Activated naive CD4-positive, alpha-beta T cell treated with anti-CD3 and anti-CD28 coated beads for 36 hours (primary cell): ENCODE results near the gene DNAJB6. TPM values are rescaled to one million over a fixed set of nuclear protein-coding genes. Genes with fewer than 3 reads are reported as not detected.

ENCODE experiments used
- CTCF ChIA-PET: fragments of 350-600 bp; sonication (Branson Sonifier 250); formaldehyde crosslinking; loops from one replicate; lab custom pipeline; 2021; ENCODE audit warnings: antibody characterized with exemption; lab: Charles Lee
- DNase-seq: peaks from one replicate; pipeline ENCODE4 v3.0.0-alpha.2; 2020
- H3K27ac Mint-ChIP-seq: one replicate; pipeline ENCODE4 v1.8.0; 2021; ENCODE audit warnings: mild to moderate bottlenecking, mixed read lengths
- H3K27me3 Mint-ChIP-seq: one replicate; pipeline ENCODE4 v1.8.0; 2021; ENCODE audit warnings: low read depth, mixed read lengths
- H3K36me3 Mint-ChIP-seq: one replicate; pipeline ENCODE4 v1.8.0; 2021; ENCODE audit warnings: low read depth, mixed read lengths
- H3K4me1 Mint-ChIP-seq: one replicate; pipeline ENCODE4 v1.8.0; 2021; ENCODE audit warnings: low read depth, mixed read lengths
- H3K4me3 Mint-ChIP-seq: one replicate; pipeline ENCODE4 v1.8.0; 2021; ENCODE audit warnings: mild to moderate bottlenecking, moderate library complexity, mixed read lengths
- H3K9me3 Mint-ChIP-seq: one replicate; pipeline ENCODE4 v1.8.0; 2021; ENCODE audit warnings: mixed read lengths
- intact Hi-C: fragments of 100-400 bp; cut with micrococcal nuclease; formaldehyde crosslinking; loops from one replicate; pipeline ENCODE4 v1.15.1; 2023
- total RNA-seq, 2 experiments: library from RNA; stranded (reverse); gene quantifications; one replicate each; pipeline ENCODE4 v1.2.3, GENCODE V29; 2021

Gene DNAJB6
- total RNA-seq, 2 experiments from 2014 or later: 69.0 to 72.1 TPM

GRCh38 chr7:157402911-157403534 is 66.2 kb downstream of the DNAJB6 start:
- CTCF ChIA-PET: interaction anchor here (0.7 to 0.9 kb wide), 2 partner anchors 16 to 131 kb away, joined by 3 to 4 read pairs; no protein-coding TSS in a partner anchor
- no peak for DNase-seq
- H3K36me3 Mint-ChIP-seq: peaks cover 14% of the 10 kb centered on the region
- intact Hi-C loops: no loop called here
- H3K9me3 Mint-ChIP-seq: no peaks in the 10 kb centered on the region
- no peaks in the 10 kb centered on the region for H3K27me3 Mint-ChIP-seq
- no peak overlapping the region for H3K4me3 Mint-ChIP-seq
- H3K4me1 Mint-ChIP-seq: peaks cover 14% of the 10 kb centered on the region
- no peak overlapping the region for H3K27ac Mint-ChIP-seq

GRCh38 chr7:157403646-157404401 is 67.0 kb downstream of the DNAJB6 start:
- Mint-ChIP-seq H3K36me3 (peaks cover 14% of the 10 kb centered on the region), H3K4me3 (no peak overlapping the region), H3K27me3 (no peaks in the 10 kb centered on the region), H3K4me1 (peaks cover 14% of the 10 kb centered on the region), H3K9me3 (no peaks in the 10 kb centered on the region), H3K27ac (no peak overlapping the region)
- no peak for DNase-seq
- CTCF ChIA-PET: interaction anchor here (0.6 to 0.9 kb wide), 2 partner anchors 17 to 26 kb away, joined by 3 to 4 read pairs; no protein-coding TSS in a partner anchor
- intact Hi-C loops: no loop called here

- peak; percentile 54 for DNase-seq
- Mint-ChIP-seq H3K36me3 (peaks cover 11% of the 10 kb centered on the region), H3K4me1 (peaks cover 14% of the 10 kb centered on the region), H3K27ac (no peak overlapping the region), H3K9me3 (no peaks in the 10 kb centered on the region), H3K27me3 (no peaks in the 10 kb centered on the region), H3K4me3 (no peak overlapping the region)
- intact Hi-C loops: no loop called here
- CTCF ChIA-PET: interaction anchor here (0.9 kb wide), 1 partner anchor 55 kb away, joined by 3 read pairs; no protein-coding TSS in a partner anchor
Measured at GRCh38 chr7:157404845-157405481, 68.2 kb downstream of the DNAJB6 start.

GRCh38 chr7:157405501-157405900 is 68.7 kb downstream of the DNAJB6 start:
- H3K36me3 Mint-ChIP-seq: peaks cover 11% of the 10 kb centered on the region
- intact Hi-C loops: no loop called here
- H3K4me1 Mint-ChIP-seq: peaks cover 14% of the 10 kb centered on the region
- CTCF ChIA-PET: interaction anchor here (0.9 kb wide), 1 partner anchor 56 kb away, joined by 3 read pairs; no protein-coding TSS in a partner anchor
- H3K27ac Mint-ChIP-seq: no peak overlapping the region
- no peaks in the 10 kb centered on the region for H3K27me3 Mint-ChIP-seq
- H3K9me3 Mint-ChIP-seq: no peaks in the 10 kb centered on the region
- no peak overlapping the region for H3K4me3 Mint-ChIP-seq
- no peak for DNase-seq

- Mint-ChIP-seq H3K9me3 (no peaks in the 10 kb centered on the region), H3K27ac (no peak overlapping the region), H3K36me3 (peaks cover 10% of the 10 kb centered on the region), H3K4me1 (peaks cover 14% of the 10 kb centered on the region), H3K27me3 (no peaks in the 10 kb centered on the region), H3K4me3 (no peak overlapping the region)
- CTCF ChIA-PET: interaction anchor here (1.7 kb wide), 1 partner anchor 19 kb away, joined by 6 read pairs; no protein-coding TSS in a partner anchor
- no peak for DNase-seq
- intact Hi-C loops: no loop called here
Measured at GRCh38 chr7:157405914-157406810, 69.4 kb downstream of the DNAJB6 start.

- Mint-ChIP-seq H3K4me3 (no peak overlapping the region), H3K9me3 (no peaks in the 10 kb centered on the region), H3K27ac (no peak overlapping the region), H3K27me3 (no peaks in the 10 kb centered on the region), H3K36me3 (peaks cover 8% of the 10 kb centered on the region), H3K4me1 (peaks cover 14% of the 10 kb centered on the region)
- intact Hi-C loops: no loop called here
- CTCF ChIA-PET: interaction anchor here (1.7 kb wide), 1 partner anchor 20 kb away, joined by 6 read pairs; no protein-coding TSS in a partner anchor
- DNase-seq: no peak
Measured at GRCh38 chr7:157406971-157407370, 70.2 kb downstream of the DNAJB6 start.

- H3K4me1 Mint-ChIP-seq: peaks cover 14% of the 10 kb centered on the region
- CTCF ChIA-PET: interaction anchor here (1.7 kb wide), 1 partner anchor 21 kb away, joined by 6 read pairs; no protein-coding TSS in a partner anchor
- DNase-seq: no peak
- no peaks in the 10 kb centered on the region for H3K27me3 Mint-ChIP-seq
- no peak overlapping the region for H3K4me3 Mint-ChIP-seq
- H3K9me3 Mint-ChIP-seq: no peaks in the 10 kb centered on the region
- no peak overlapping the region for H3K27ac Mint-ChIP-seq
- peaks cover 8% of the 10 kb centered on the region for H3K36me3 Mint-ChIP-seq
- intact Hi-C loops: no loop called here
Measured at GRCh38 chr7:157407512-157408257, 70.9 kb downstream of the DNAJB6 start.

GRCh38 chr7:157408258-157409101 is 71.7 kb downstream of the DNAJB6 start:
- CTCF ChIA-PET: no interaction called here
- Mint-ChIP-seq H3K36me3 (peaks cover 8% of the 10 kb centered on the region), H3K4me3 (no peak overlapping the region), H3K27ac (no peak overlapping the region), H3K27me3 (no peaks in the 10 kb centered on the region), H3K4me1 (peaks cover 10% of the 10 kb centered on the region), H3K9me3 (no peaks in the 10 kb centered on the region)
- no peak for DNase-seq
- intact Hi-C loops: no loop called here

GRCh38 chr7:157409149-157409752 is 72.4 kb downstream of the DNAJB6 start:
- no peak for DNase-seq
- no peak overlapping the region for H3K4me3 Mint-ChIP-seq
- CTCF ChIA-PET: no interaction called here
- no peaks in the 10 kb centered on the region for H3K9me3 Mint-ChIP-seq
- peaks cover 10% of the 10 kb centered on the region for H3K4me1 Mint-ChIP-seq
- intact Hi-C loops: no loop called here
- no peak overlapping the region for H3K27ac Mint-ChIP-seq
- no peaks in the 10 kb centered on the region for H3K27me3 Mint-ChIP-seq
- H3K36me3 Mint-ChIP-seq: peaks cover 8% of the 10 kb centered on the region
